ENCODE data around the gene SRSF1.
"Not testable (repeated sequence)": the region's sequence is repeated elsewhere in the genome, so short reads cannot be mapped to it uniquely, and the experiment has no call there.

The SRSF1 gene

GRCh38 chr17:57983446-57983845 lies 23.6 kb downstream of the SRSF1 start:
- Histone ChIP-seq H4K20me1 (peaks cover 91% of the 10 kb centered on the region), H3K4me1 (peaks cover 52% of the 10 kb centered on the region)

GRCh38 chr17:57982452-57983170 lies 24.4 kb downstream of the SRSF1 start:
- Histone ChIP-seq H3K27me3 (no peaks in the 10 kb centered on the region), H3K4me3 (no peak overlapping the region), H4K20me1 (peaks cover 100% of the 10 kb centered on the region), H3K27ac (no peak overlapping the region), H3K9ac (no peak overlapping the region), H3K4me2 (peak overlapping the region; percentile 95), H3K4me1 (peaks cover 52% of the 10 kb centered on the region), H3K9me3 (no peaks in the 10 kb centered on the region), H3K36me3 (peaks cover 63% of the 10 kb centered on the region)
- TF ChIP-seq Cebpa-rat (IDR thresholded peaks at IDR 0.05): no peak

More at GRCh38 chr17:57983446-57983845, 23.6 kb downstream of the SRSF1 start:
- H3K9me3 ChIP-seq: no peaks in the 10 kb centered on the region
- H3K4me2 ChIP-seq: peak overlapping the region; percentile 95; the same call in 1 of the 2 replicates
- no peaks in the 10 kb centered on the region for H3K27me3 ChIP-seq
- H3K9ac ChIP-seq: no peak overlapping the region
- H3K27ac ChIP-seq: no peak overlapping the region
- peaks cover 55% of the 10 kb centered on the region for H3K36me3 ChIP-seq
- TF ChIP-seq Cebpa-rat (IDR thresholded peaks at IDR 0.05): no peak
- H3K4me3 ChIP-seq: no peak overlapping the region

GRCh38 chr17:57980522-57980921 lies 26.5 kb downstream of the SRSF1 start:
- Histone ChIP-seq H3K4me2 (no peak overlapping the region), H3K36me3 (peaks cover 84% of the 10 kb centered on the region), H3K4me1 (peaks cover 41% of the 10 kb centered on the region), H4K20me1 (peaks cover 100% of the 10 kb centered on the region), H3K4me3 (no peak overlapping the region), H3K27me3 (no peaks in the 10 kb centered on the region), H3K9me3 (no peaks in the 10 kb centered on the region), H3K27ac (no peak overlapping the region), H3K9ac (no peak overlapping the region)
- TF ChIP-seq Cebpa-rat (IDR thresholded peaks at IDR 0.05): no peak

- TF ChIP-seq Cebpa-rat (IDR thresholded peaks at IDR 0.05): no peak
- no peaks in the 10 kb centered on the region for H3K9me3 ChIP-seq
- peaks cover 91% of the 10 kb centered on the region for H3K36me3 ChIP-seq
- no peak overlapping the region for H3K4me3 ChIP-seq
- no peak overlapping the region for H3K27ac ChIP-seq
- H3K27me3 ChIP-seq: no peaks in the 10 kb centered on the region
- no peak overlapping the region for H3K4me2 ChIP-seq
- H3K4me1 ChIP-seq: peaks cover 26% of the 10 kb centered on the region
- H4K20me1 ChIP-seq: peaks cover 98% of the 10 kb centered on the region
- no peak overlapping the region for H3K9ac ChIP-seq
These were observed 28.0 kb downstream of the SRSF1 start for GRCh38 chr17:57979076-57979475.

GRCh38 chr17:57976594-57976993 lies 30.5 kb downstream of the SRSF1 start:
- no peak overlapping the region for H3K27ac ChIP-seq
- peaks cover 94% of the 10 kb centered on the region for H3K36me3 ChIP-seq
- peaks cover 2% of the 10 kb centered on the region; the same call in 1 of the 2 replicates for H3K4me1 ChIP-seq
- H3K4me2 ChIP-seq: no peak overlapping the region
- H3K9me3 ChIP-seq: no peaks in the 10 kb centered on the region
- peaks cover 81% of the 10 kb centered on the region for H4K20me1 ChIP-seq
- H3K4me3 ChIP-seq: no peak overlapping the region
- H3K27me3 ChIP-seq: no peaks in the 10 kb centered on the region
- H3K9ac ChIP-seq: no peak overlapping the region
- TF ChIP-seq Cebpa-rat (IDR thresholded peaks at IDR 0.05): no peak

GRCh38 chr17:57975044-57975443 lies 32.0 kb downstream of the SRSF1 start:
- no peak overlapping the region for H3K4me3 ChIP-seq

GRCh38 chr17:57974053-57974824 lies 32.8 kb downstream of the SRSF1 start:
- H3K36me3 ChIP-seq: peaks cover 81% of the 10 kb centered on the region
- H3K27me3 ChIP-seq: not testable (repeated sequence)

More at GRCh38 chr17:57975044-57975443, 32.0 kb downstream of the SRSF1 start:
- TF ChIP-seq Cebpa-rat (IDR thresholded peaks at IDR 0.05): no peak
- Histone ChIP-seq H3K4me2 (no peak overlapping the region), H3K4me1 (no peaks in the 10 kb centered on the region), H3K27ac (no peak overlapping the region), H4K20me1 (peaks cover 72% of the 10 kb centered on the region), H3K36me3 (peaks cover 89% of the 10 kb centered on the region), H3K9ac (no peak overlapping the region), H3K9me3 (no peaks in the 10 kb centered on the region), H3K27me3 (no peaks in the 10 kb centered on the region)

GRCh38 chr17:57972151-57972550 lies 34.9 kb downstream of the SRSF1 start:
- Histone ChIP-seq H3K9me3 (no peaks in the 10 kb centered on the region), H3K27me3 (no peaks in the 10 kb centered on the region), H3K4me3 (no peak overlapping the region), H3K4me2 (no peak overlapping the region), H4K20me1 (peaks cover 43% of the 10 kb centered on the region), H3K4me1 (no peaks in the 10 kb centered on the region), H3K36me3 (peaks cover 60% of the 10 kb centered on the region), H3K9ac (no peak overlapping the region), H3K27ac (no peak overlapping the region)
- no peak for TF ChIP-seq Cebpa-rat (IDR thresholded peaks at IDR 0.05)

More at GRCh38 chr17:57974053-57974824, 32.8 kb downstream of the SRSF1 start:
- peaks cover 64% of the 10 kb centered on the region for H4K20me1 ChIP-seq
- H3K4me1 ChIP-seq, H3K9me3 ChIP-seq, H3K9ac ChIP-seq, H3K4me3 ChIP-seq, H3K4me2 ChIP-seq, H3K27ac ChIP-seq: not testable (repeated sequence)

GRCh38 chr17:57971572-57971971 lies 35.5 kb downstream of the SRSF1 start:
- Histone ChIP-seq H3K27me3 (no peaks in the 10 kb centered on the region), H3K36me3 (peaks cover 55% of the 10 kb centered on the region), H3K4me3 (no peak overlapping the region), H3K9me3 (no peaks in the 10 kb centered on the region), H3K4me2 (no peak overlapping the region), H3K27ac (no peak overlapping the region), H4K20me1 (peaks cover 37% of the 10 kb centered on the region), H3K4me1 (no peaks in the 10 kb centered on the region), H3K9ac (no peak overlapping the region)
- no peak for TF ChIP-seq Cebpa-rat (IDR thresholded peaks at IDR 0.05)

GRCh38 chr17:57970710-57971109 lies 36.3 kb downstream of the SRSF1 start:
- no peaks in the 10 kb centered on the region for H3K4me1 ChIP-seq
- TF ChIP-seq Cebpa-rat (IDR thresholded peaks at IDR 0.05): no peak
- H3K4me3 ChIP-seq: no peak overlapping the region
- H4K20me1 ChIP-seq: peaks cover 29% of the 10 kb centered on the region
- H3K9ac ChIP-seq: no peak overlapping the region
- no peaks in the 10 kb centered on the region for H3K27me3 ChIP-seq
- H3K9me3 ChIP-seq: no peaks in the 10 kb centered on the region
- H3K36me3 ChIP-seq: peaks cover 46% of the 10 kb centered on the region
- H3K4me2 ChIP-seq: no peak overlapping the region
- H3K27ac ChIP-seq: no peak overlapping the region
